Limb (tissue), 2 donors: ENCODE measurements around the gene VPS33A.
"Not testable (repeated sequence)": the region's sequence is repeated elsewhere in the genome, so short reads cannot be mapped to it uniquely, and the experiment has no call there.

ENCODE experiments used
- DNase-seq, 2 donors: peaks; one replicate each; pipeline ENCODE4 v3.0.0-alpha.2; 2016; ENCODE audit errors: extremely low spot score in 2 of 2

VPS33A gene

GRCh38 chr12:122205053-122205925 lies 61.0 kb downstream of the VPS33A start:
- no peak for DNase-seq

- DNase-seq = no peak
These were observed 61.9 kb downstream of the VPS33A start for GRCh38 chr12:122204167-122205052.

GRCh38 chr12:122203301-122204166 lies 62.8 kb downstream of the VPS33A start, which contains the start of gene B3GNT4:
B3GNT4 (plus strand) TSS chr12:122203709; CDS start chr12:122204619, 910 bp downstream.
- DNase-seq = peak; percentile 21 to 74

GRCh38 chr12:122202811-122203210 lies 63.5 kb downstream of the VPS33A start:
- not testable (repeated sequence) for DNase-seq

- no peak for DNase-seq
These were observed 64.3 kb downstream of the VPS33A start for GRCh38 chr12:122202017-122202416.

GRCh38 chr12:122201381-122201780 lies 64.9 kb downstream of the VPS33A start:
- no peak for DNase-seq

- no peak for DNase-seq
These were observed 65.6 kb downstream of the VPS33A start for GRCh38 chr12:122200541-122201175.

GRCh38 chr12:122199484-122200355 lies 66.6 kb downstream of the VPS33A start:
- DNase-seq = no peak

- no peak for DNase-seq
These were observed 68.7 kb downstream of the VPS33A start for GRCh38 chr12:122197612-122197966.

GRCh38 chr12:122195405-122195804 lies 70.9 kb downstream of the VPS33A start:
- no peak for DNase-seq

GRCh38 chr12:122194804-122195203 lies 71.5 kb downstream of the VPS33A start:
- no peak for DNase-seq

- no peak for DNase-seq
These were observed 73.9 kb downstream of the VPS33A start for GRCh38 chr12:122192441-122192840.

GRCh38 chr12:122190842-122191668 lies 75.2 kb downstream of the VPS33A start:
- no peak for DNase-seq

- no peak for DNase-seq
These were observed 76.4 kb downstream of the VPS33A start for GRCh38 chr12:122189626-122190475.

GRCh38 chr12:122187466-122187865 lies 78.8 kb downstream of the VPS33A start:
- no peak for DNase-seq

GRCh38 chr12:122185494-122186082 lies 80.7 kb downstream of the VPS33A start:
- DNase-seq = no peak

GRCh38 chr12:122185079-122185478 lies 81.2 kb downstream of the VPS33A start:
- no peak for DNase-seq

- no peak for DNase-seq
These were observed 81.8 kb downstream of the VPS33A start for GRCh38 chr12:122184517-122184916.
